HepG2 (cell line): ENCODE data around the gene MEP1B. TPM values are rescaled to one million over a fixed set of nuclear protein-coding genes. Genes with fewer than 3 reads are reported as not detected.

Source experiments
- ATAC-seq: fragments of 200-7000 bp; cut with Tn5 transposase; 3 replicates; pipeline ENCODE4 v1.9.1; 2020; ENCODE audit warnings: mild to moderate bottlenecking, moderate library complexity
- BruUV-seq: library from RNA; stranded (reverse); fragments of 400-500 nt; replicated peaks from 2 replicates; lab custom pipeline; 2021; lab: Mats Ljungman, UMichigan
- CTCF ChIA-PET: fragments of 300-600 bp; formaldehyde crosslinking; extraction: SDS; loops from one replicate; lab custom pipeline; 2021; ENCODE audit warnings: low total read pairs, inconsistent platforms, low intra/inter-chr PET ratio; lab: Yijun Ruan, JAX
- POLR2A ChIA-PET: fragments of 350-600 bp; sonication (Branson Sonifier 250); formaldehyde crosslinking; loops from one replicate; lab custom pipeline; 2020; ENCODE audit warnings: antibody characterized with exemption, inconsistent platforms; lab: Yijun Ruan, JAX
- DNase-seq: peaks from one replicate; pipeline ENCODE4 v3.0.0-alpha.2; 2015; ENCODE audit warnings: low spot score
- FAIRE-seq: peaks from 3 replicates; lab custom pipeline; 2011; peaks lifted over from hg19 to GRCh38; lab: Jason Lieb, UNC
- H2AFZ ChIP-seq: one replicate; pipeline ENCODE4 v1.6.1; 2011; ENCODE audit warnings: low read length, inconsistent platforms
- H3K27ac ChIP-seq: fragments of 300-600 bp; 3 replicates; pipeline ENCODE4 v1.8.0; 2011; ENCODE audit warnings: mixed run types, mild to moderate bottlenecking, mixed read lengths, low read length, inconsistent platforms; ENCODE audit not compliant: insufficient read depth; ENCODE audit errors: extremely low read length
- H3K27me3 ChIP-seq, 2 experiments: fragments of 200-600 bp in 1 of 2; 2 replicates in 1 of 2; 3 replicates in 1 of 2; pipeline versions ENCODE4 v1.6.0 to v1.8.0; 2011; ENCODE audit warnings: low read length in 2 of 2, mild to moderate bottlenecking in 2 of 2, moderate library complexity in 2 of 2, inconsistent platforms in 1 of 2; ENCODE audit not compliant: insufficient read depth in 2 of 2, control insufficient read depth in 1 of 2
- H3K36me3 ChIP-seq, 2 experiments: fragments of 200-600 bp in 1 of 2; replicated peaks in 1 of 2; 2 replicates in 1 of 2; 3 replicates in 1 of 2; pipeline versions ENCODE4 v1.5.1 to v1.8.0; 2011; ENCODE audit warnings: low read length in 2 of 2, inconsistent platforms in 1 of 2; ENCODE audit not compliant: insufficient read depth in 2 of 2, control insufficient read depth in 1 of 2
- H3K4me1 ChIP-seq: 2 replicates; pipeline ENCODE4 v1.5.1; 2012; ENCODE audit warnings: low read length, inconsistent platforms; ENCODE audit not compliant: insufficient read depth
- H3K4me2 ChIP-seq: 2 replicates; pipeline ENCODE4 v1.6.0; 2011; ENCODE audit warnings: low read depth, low read length, inconsistent platforms
- H3K4me3 ChIP-seq, 3 experiments: fragments of 200-600 bp in 1 of 3; sonication (generic), shearing (Covaris generic) in 1 of 3; replicated peaks in 1 of 3; 2 replicates each; pipeline ENCODE4 v1.5.1; 2011 to 2016; ENCODE audit warnings: low read length in 3 of 3, inconsistent platforms in 2 of 3, low read depth in 2 of 3, mild to moderate bottlenecking in 2 of 3, control low read depth in 1 of 3, mixed read lengths in 1 of 3; ENCODE audit not compliant: insufficient read depth in 1 of 3
- H3K79me2 ChIP-seq: one replicate; pipeline ENCODE4 v1.6.1; 2011; ENCODE audit warnings: low read length, inconsistent platforms; ENCODE audit not compliant: insufficient read depth
- H3K9ac ChIP-seq: 2 replicates; pipeline ENCODE4 v1.6.0; 2011; ENCODE audit warnings: mild to moderate bottlenecking, low read depth, low read length, inconsistent platforms; ENCODE audit not compliant: insufficient read depth
- H3K9me3 ChIP-seq: 2 replicates; pipeline ENCODE4 v1.5.1; 2012; ENCODE audit warnings: mild to moderate bottlenecking, low read length
- H4K20me1 ChIP-seq: 2 replicates; pipeline ENCODE4 v1.6.0; 2011; ENCODE audit warnings: inconsistent platforms, mild to moderate bottlenecking, low read length, moderate library complexity; ENCODE audit not compliant: insufficient read depth
- CERS6 ChIP-seq: sonication (generic); formaldehyde crosslinking; IDR thresholded peaks from 2 replicates; pipeline ENCODE4 v1.5.0; 2020; ENCODE audit warnings: missing genetic modification reagents
- ERF ChIP-seq: IDR thresholded peaks from 2 replicates; pipeline ENCODE4 v1.6.1; 2018; ENCODE audit warnings: missing biosample characterization, missing genetic modification reagents
- HNF1B ChIP-seq: sonication (generic); formaldehyde crosslinking; IDR thresholded peaks from 2 replicates; pipeline ENCODE4 v1.5.1; 2020; ENCODE audit warnings: mild to moderate bottlenecking, moderate library complexity, missing genetic modification reagents
- KDM5B ChIP-seq: sonication (generic); formaldehyde crosslinking; IDR thresholded peaks from 2 replicates; pipeline ENCODE4 v1.4.0; 2020; ENCODE audit warnings: missing genetic modification reagents, mild to moderate bottlenecking, borderline replicate concordance
- MAZ ChIP-seq, 2 experiments: sonication (generic) in 1 of 2; formaldehyde crosslinking in 1 of 2; IDR thresholded peaks; 2 replicates each; pipeline versions ENCODE4 v1.5.0 to v1.6.1; 2012 to 2020; ENCODE audit warnings: low read depth in 2 of 2, mild to moderate bottlenecking in 2 of 2, borderline replicate concordance in 1 of 2, improper control_type of control experiment in 1 of 2, low read length in 1 of 2, missing genetic modification reagents in 1 of 2, moderate library complexity in 1 of 2
- NAIF1 ChIP-seq: sonication (generic); formaldehyde crosslinking; IDR thresholded peaks from 2 replicates; pipeline ENCODE4 v1.5.0; 2020; ENCODE audit warnings: mild to moderate bottlenecking, missing genetic modification reagents, borderline replicate concordance
- TAF1 ChIP-seq: sonication (generic); formaldehyde crosslinking; IDR thresholded peaks from 2 replicates; pipeline ENCODE4 v1.4.0; 2020; ENCODE audit warnings: missing genetic modification reagents
- TAF15 ChIP-seq: fragments of 200-400 bp; formaldehyde crosslinking; IDR thresholded peaks from one replicate; pipeline ENCODE4 v1.6.1; 2018; ENCODE audit warnings: mild to moderate bottlenecking, low read depth, low read length; ENCODE audit not compliant: poor library complexity, severe bottlenecking
- ZBTB21 ChIP-seq: sonication (generic); formaldehyde crosslinking; IDR thresholded peaks from 2 replicates; pipeline ENCODE4 v1.4.0; 2020; ENCODE audit warnings: missing genetic modification reagents
- ZBTB34 ChIP-seq: sonication (generic); formaldehyde crosslinking; IDR thresholded peaks from 2 replicates; pipeline ENCODE4 v1.8.0; 2022; ENCODE audit warnings: mild to moderate bottlenecking, missing genetic modification reagents
- ZNF205 ChIP-seq: IDR thresholded peaks from 2 replicates; pipeline ENCODE4 v1.6.1; 2018; ENCODE audit warnings: missing biosample characterization, missing genetic modification reagents
- ZNF335 ChIP-seq: sonication (generic); formaldehyde crosslinking; IDR thresholded peaks from 2 replicates; pipeline ENCODE4 v1.4.0; 2020; ENCODE audit warnings: missing genetic modification reagents
- ZNF33A ChIP-seq: sonication (generic); formaldehyde crosslinking; IDR thresholded peaks from 2 replicates; pipeline ENCODE4 v1.5.1; 2020; ENCODE audit warnings: missing genetic modification reagents, mild to moderate bottlenecking, moderate library complexity, borderline replicate concordance
- ZNF83 ChIP-seq: sonication (generic); formaldehyde crosslinking; IDR thresholded peaks from 2 replicates; pipeline ENCODE4 v1.4.0; 2020; ENCODE audit warnings: missing genetic modification reagents, mild to moderate bottlenecking, borderline replicate concordance
- ZSCAN25 ChIP-seq: sonication (generic); formaldehyde crosslinking; IDR thresholded peaks from 2 replicates; pipeline ENCODE4 v1.8.0; 2022; ENCODE audit warnings: mild to moderate bottlenecking, missing genetic modification reagents
- WGBS: methylation state at CpG from one replicate; pipeline ENCODE4 v1.1.6; 2017; ENCODE audit warnings: low lambda C conversion rate; 5-methylcytosine and 5-hydroxymethylcytosine counted together
- in situ Hi-C: cut with HindIII; loops from 2 replicates; pipeline ENCODE4 v1.10.0; 2017; ENCODE audit warnings: low pct_unique_long_range_greater_than_20kb; ENCODE audit not compliant: extremely low pct_ligation_motif_present
- intact Hi-C: fragments of 100-400 bp; cut with micrococcal nuclease; formaldehyde crosslinking; loops from one replicate; pipeline ENCODE4 v1.10.0; 2022; ENCODE audit not compliant: unreplicated experiment
- polyA plus RNA-seq, 8 experiments: library from polyadenylated mRNA; depleted of rRNA in 3 of 8; stranded (reverse) in 7 of 8; unstranded in 1 of 8; fragments of >200 nt; fragmentation: Illumina TruSeq in 4 of 8; extraction: Trizol in 4 of 8; gene quantifications; 2 replicates each; pipeline versions ENCODE4 v1.2.1 to v1.2.3, GENCODE V29; 2011 to 2016; ENCODE audit warnings: low read depth in 4 of 8, missing spikeins in 1 of 8, mixed read lengths in 1 of 8; ENCODE audit not compliant: insufficient read depth in 1 of 8
- total RNA-seq, 5 experiments: library from RNA; depleted of rRNA; stranded (reverse); fragments of >200 nt; fragmentation: Illumina TruSeq; extraction: Trizol; gene quantifications; 2 replicates each; pipeline ENCODE4 v1.2.3, GENCODE V29; 2016; ENCODE audit warnings: low read depth in 1 of 5

Gene MEP1B
- total and polyA plus RNA-seq, 2 of the 13 experiments (the other 11 are each of a cell fraction or from before 2014, with no cell fraction given): not detected

- ATAC-seq: no peak
- Histone ChIP-seq H3K9ac (no peak overlapping the region), H3K36me3 (no peaks in the 10 kb centered on the region), H3K27me3 (no peaks in the 10 kb centered on the region; a peak in 1 of 5 replicates), H3K4me2 (no peak overlapping the region), H3K27ac (no peak overlapping the region), H3K79me2 (no peaks in the 10 kb centered on the region), H4K20me1 (no peaks in the 10 kb centered on the region), H3K4me1 (peaks cover 19% of the 10 kb centered on the region), H2AFZ (no peak overlapping the region), H3K4me3 (no peak overlapping the region), H3K9me3 (no peaks in the 10 kb centered on the region)
- DNase-seq: no peak
- in situ Hi-C loops: no loop called here
- no peak for FAIRE-seq
- CTCF ChIA-PET: no interaction called here
- 65% methylated on average over 2 of the region's 2 CpGs for WGBS
- POLR2A ChIA-PET: no interaction called here
- intact Hi-C loops: no loop called here
- BruUV-seq: no TSS peak
- TF ChIP-seq TAF1 (no peak), NAIF1 (CRISPR knock-in tag) (no peak), TAF15 (no peak), KDM5B (CRISPR knock-in tag) (no peak), ZBTB34 (CRISPR knock-in tag) (no peak), ZNF335 (CRISPR knock-in tag) (no peak)
Observed at GRCh38 chr18:32216390-32216789, 26.6 kb downstream of the MEP1B start.

GRCh38 chr18:32219431-32220018 lies 29.7 kb downstream of the MEP1B start:
- intact Hi-C loops: no loop called here
- WGBS: 24% methylated on average over 3 of the region's 3 CpGs
- no peak for ATAC-seq
- H3K9ac ChIP-seq: no peak overlapping the region
- no peaks in the 10 kb centered on the region for H3K9me3 ChIP-seq
- H3K27ac ChIP-seq: no peak overlapping the region
- POLR2A ChIA-PET: no interaction called here
- H3K79me2 ChIP-seq: no peaks in the 10 kb centered on the region
- no peak overlapping the region for H3K4me3 ChIP-seq
- no TSS peak for BruUV-seq
- DNase-seq: no peak
- CTCF ChIA-PET: no interaction called here
- H3K36me3 ChIP-seq: no peaks in the 10 kb centered on the region
- H3K4me1 ChIP-seq: no peaks in the 10 kb centered on the region
- H3K4me2 ChIP-seq: no peak overlapping the region
- no peak for FAIRE-seq
- no peak overlapping the region for H2AFZ ChIP-seq
- H4K20me1 ChIP-seq: no peaks in the 10 kb centered on the region
- no peaks in the 10 kb centered on the region; a peak in 2 of 5 replicates for H3K27me3 ChIP-seq
- in situ Hi-C loops: no loop called here
- no peak for TF ChIP-seq ZSCAN25 (CRISPR knock-in tag)
- TF ChIP-seq CERS6 (CRISPR knock-in tag): no peak
- TF ChIP-seq ZNF83 (CRISPR knock-in tag): no peak
- no peak for TF ChIP-seq ZNF205 (CRISPR knock-in tag)
- no peak for TF ChIP-seq ZNF33A (CRISPR knock-in tag)
- TF ChIP-seq ZBTB21: no peak
- no peak for TF ChIP-seq TAF1
- no peak for TF ChIP-seq ERF (CRISPR knock-in tag)
- no peak for TF ChIP-seq MAZ (IDR thresholded peaks at IDR 0.05; ENCODE audit: borderline replicate concordance, low read depth, low read length)
- TF ChIP-seq MAZ (CRISPR knock-in tag; IDR thresholded peaks at IDR 0.05; ENCODE audit: low read depth): no peak
- no peak for TF ChIP-seq HNF1B (CRISPR knock-in tag)
